K562 (cell line): ENCODE data around the gene LYPD3. TPM values are rescaled to one million over a fixed set of nuclear protein-coding genes. Genes with fewer than 3 reads are reported as not detected.

ENCODE experiments used
- BCL6 ChIP-seq: fragments of 250-450 bp; sonication (Bioruptor Pico); IDR thresholded peaks from 2 replicates; pipeline ENCODE4 v1.4.0; 2020
- HDAC3 ChIP-seq: fragments of 450-650 bp; IDR thresholded peaks from 2 replicates; pipeline ENCODE4 v1.6.1; 2018; ENCODE audit warnings: borderline replicate concordance, mild to moderate bottlenecking, moderate library complexity; ENCODE audit not compliant: partially characterized antibody
- HDAC8 ChIP-seq: fragments of 450-650 bp; IDR thresholded peaks from 2 replicates; pipeline ENCODE4 v1.6.1; 2016; ENCODE audit warnings: mild to moderate bottlenecking, missing genetic modification characterization, moderate library complexity, missing compliant biosample characterization
- KLF6 ChIP-seq: fragments of 250-450 bp; sonication (Bioruptor Pico); IDR thresholded peaks from 2 replicates; pipeline ENCODE4 v1.4.0; 2020; ENCODE audit warnings: mild to moderate bottlenecking, moderate library complexity, borderline replicate concordance
- NFRKB ChIP-seq: fragments of 450-650 bp; IDR thresholded peaks from 2 replicates; pipeline ENCODE4 v1.6.1; 2016; ENCODE audit warnings: low read depth
- NFXL1 ChIP-seq: fragments of 450-650 bp; formaldehyde crosslinking; IDR thresholded peaks from 2 replicates; pipeline ENCODE4 v1.4.0; 2021; ENCODE audit warnings: mild to moderate bottlenecking
- SMAD3 ChIP-seq: fragments of 450-650 bp; formaldehyde crosslinking; conservative IDR thresholded peaks from 2 replicates; pipeline ENCODE4 v1.4.0; 2020; ENCODE audit warnings: mild to moderate bottlenecking
- SMAD4 ChIP-seq: fragments of 250-450 bp; sonication (Bioruptor Pico); conservative IDR thresholded peaks from 2 replicates; pipeline ENCODE4 v1.8.0; 2021; ENCODE audit warnings: inconsistent platforms, mild to moderate bottlenecking, moderate library complexity
- SREBF2 ChIP-seq: sonication (generic); formaldehyde crosslinking; IDR thresholded peaks from 2 replicates; pipeline ENCODE4 v1.4.0; 2020; ENCODE audit warnings: mild to moderate bottlenecking, missing genetic modification reagents
- ZNF263 ChIP-seq: sonication (generic); formaldehyde crosslinking; IDR thresholded peaks from 2 replicates; pipeline ENCODE4 v1.8.0; 2022; ENCODE audit warnings: mild to moderate bottlenecking, missing genetic modification reagents, borderline replicate concordance
- ZNF583 ChIP-seq: fragments of 250-450 bp; sonication (Bioruptor Pico); IDR thresholded peaks from 2 replicates; pipeline ENCODE4 v1.4.0; 2020
- polyA plus RNA-seq, 8 experiments: library from polyadenylated mRNA; depleted of rRNA in 4 of 8; stranded (reverse) in 5 of 8; unstranded in 3 of 8; fragments of >200 nt; fragmentation: Nextera tagmentation in 2 of 8; fragmentation: Illumina TruSeq in 1 of 8; extraction: Ambion mirVana in 2 of 8; extraction: Trizol in 1 of 8; gene quantifications; 2 replicates each; pipeline versions ENCODE4 v1.2.1 to v1.2.3, GENCODE V29; 2011 to 2014; ENCODE audit warnings: inconsistent platforms in 1 of 8, missing spikeins in 1 of 8
- total RNA-seq, 7 experiments: library from RNA; depleted of rRNA in 6 of 7; stranded (reverse); fragments of >200 nt in 6 of 7; fragmentation: Illumina TruSeq in 2 of 7; extraction: Trizol in 2 of 7; gene quantifications; 2 replicates each; pipeline versions ENCODE4 v1.2.1 to v1.2.3, GENCODE V29; 2011 to 2021; ENCODE audit warnings: low replicate concordance in 1 of 7
- TF ChIP-seq, protein P1 (sequence below): fragments of 200-800 bp; sonication (Bioruptor generic); IDR thresholded peaks from 2 replicates; pipeline ENCODE4 v1.6.1; 2017; ENCODE audit warnings: missing genetic modification characterization, missing compliant biosample characterization
- TF ChIP-seq, protein P2 (sequence below): fragments of 450-650 bp; IDR thresholded peaks from 2 replicates; pipeline ENCODE4 v1.6.1; 2017; ENCODE audit warnings: antibody characterized with exemption, mild to moderate bottlenecking
- TF ChIP-seq, protein P3 (sequence below): fragments of 450-650 bp; conservative IDR thresholded peaks from 2 replicates; pipeline ENCODE4 v1.6.1; 2016; ENCODE audit warnings: missing genetic modification characterization, low read depth, mild to moderate bottlenecking, missing compliant biosample characterization, moderate library complexity
- TF ChIP-seq, protein P4 (sequence below): fragments of 450-650 bp; formaldehyde crosslinking; IDR thresholded peaks from 2 replicates; pipeline ENCODE4 v1.4.0; 2022; ENCODE audit warnings: missing genetic modification characterization
- TF ChIP-seq, protein P5 (sequence below): IDR thresholded peaks from 2 replicates; pipeline ENCODE4 v1.6.1; 2016; ENCODE audit warnings: missing genetic modification characterization, missing compliant biosample characterization
- TF ChIP-seq, protein P6 (sequence below): fragments of 250-450 bp; sonication (Bioruptor Pico); IDR thresholded peaks from 2 replicates; pipeline ENCODE4 v1.4.0; 2020; ENCODE audit warnings: mild to moderate bottlenecking

The LYPD3 gene
- total and polyA plus RNA-seq, 9 of the 15 experiments (the other 6 are each of a cell fraction or from before 2014, with no cell fraction given), result 0.04 to 0.33 (median 0.20) TPM; not detected in 1

DNA sequence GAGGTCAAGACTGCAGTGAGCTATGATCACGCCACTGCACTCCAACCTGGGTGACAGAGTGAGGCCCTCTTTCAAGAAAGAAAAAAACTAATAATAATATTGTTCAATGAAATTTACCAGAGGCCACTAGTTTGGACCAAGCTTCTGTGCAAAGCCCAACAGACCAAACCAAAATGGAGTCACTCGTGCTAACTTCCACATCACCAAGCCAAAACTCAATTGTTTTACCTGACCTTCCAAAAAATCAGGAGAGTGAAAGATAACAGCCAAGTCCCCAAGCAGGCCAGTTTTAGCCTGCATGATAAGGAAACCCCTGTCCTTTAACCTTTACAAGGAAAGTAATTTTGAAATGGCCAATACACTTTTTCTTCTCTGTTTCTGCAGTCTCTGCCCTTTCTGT, 20.0 kb downstream of the LYPD3 start (continued):
- TF ChIP-seq, protein P1, sequence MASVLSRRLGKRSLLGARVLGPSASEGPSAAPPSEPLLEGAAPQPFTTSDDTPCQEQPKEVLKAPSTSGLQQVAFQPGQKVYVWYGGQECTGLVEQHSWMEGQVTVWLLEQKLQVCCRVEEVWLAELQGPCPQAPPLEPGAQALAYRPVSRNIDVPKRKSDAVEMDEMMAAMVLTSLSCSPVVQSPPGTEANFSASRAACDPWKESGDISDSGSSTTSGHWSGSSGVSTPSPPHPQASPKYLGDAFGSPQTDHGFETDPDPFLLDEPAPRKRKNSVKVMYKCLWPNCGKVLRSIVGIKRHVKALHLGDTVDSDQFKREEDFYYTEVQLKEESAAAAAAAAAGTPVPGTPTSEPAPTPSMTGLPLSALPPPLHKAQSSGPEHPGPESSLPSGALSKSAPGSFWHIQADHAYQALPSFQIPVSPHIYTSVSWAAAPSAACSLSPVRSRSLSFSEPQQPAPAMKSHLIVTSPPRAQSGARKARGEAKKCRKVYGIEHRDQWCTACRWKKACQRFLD (CRISPR knock-in tag), result peak; percentile 58; the same call in 1 of the 2 replicates
- TF ChIP-seq BCL6 (CRISPR knock-in tag) (peak; percentile 73; the same call in 1 of the 2 replicates), KLF6 (peak; percentile 64; the same call in 1 of the 2 replicates), SMAD4 (CRISPR knock-in tag) (peak; percentile 89), HDAC3 (no peak), HDAC8 (peak; percentile 68; the same call in 1 of the 2 replicates), SMAD3 (CRISPR knock-in tag) (peak; percentile 79; the same call in 1 of the 2 replicates), NFXL1 (CRISPR knock-in tag) (no peak), SREBF2 (CRISPR knock-in tag) (no peak), NFRKB (no peak), ZNF263 (CRISPR knock-in tag) (no peak), ZNF583 (CRISPR knock-in tag) (peak; percentile 73; the same call in 1 of the 2 replicates)
- TF ChIP-seq, protein P2, sequence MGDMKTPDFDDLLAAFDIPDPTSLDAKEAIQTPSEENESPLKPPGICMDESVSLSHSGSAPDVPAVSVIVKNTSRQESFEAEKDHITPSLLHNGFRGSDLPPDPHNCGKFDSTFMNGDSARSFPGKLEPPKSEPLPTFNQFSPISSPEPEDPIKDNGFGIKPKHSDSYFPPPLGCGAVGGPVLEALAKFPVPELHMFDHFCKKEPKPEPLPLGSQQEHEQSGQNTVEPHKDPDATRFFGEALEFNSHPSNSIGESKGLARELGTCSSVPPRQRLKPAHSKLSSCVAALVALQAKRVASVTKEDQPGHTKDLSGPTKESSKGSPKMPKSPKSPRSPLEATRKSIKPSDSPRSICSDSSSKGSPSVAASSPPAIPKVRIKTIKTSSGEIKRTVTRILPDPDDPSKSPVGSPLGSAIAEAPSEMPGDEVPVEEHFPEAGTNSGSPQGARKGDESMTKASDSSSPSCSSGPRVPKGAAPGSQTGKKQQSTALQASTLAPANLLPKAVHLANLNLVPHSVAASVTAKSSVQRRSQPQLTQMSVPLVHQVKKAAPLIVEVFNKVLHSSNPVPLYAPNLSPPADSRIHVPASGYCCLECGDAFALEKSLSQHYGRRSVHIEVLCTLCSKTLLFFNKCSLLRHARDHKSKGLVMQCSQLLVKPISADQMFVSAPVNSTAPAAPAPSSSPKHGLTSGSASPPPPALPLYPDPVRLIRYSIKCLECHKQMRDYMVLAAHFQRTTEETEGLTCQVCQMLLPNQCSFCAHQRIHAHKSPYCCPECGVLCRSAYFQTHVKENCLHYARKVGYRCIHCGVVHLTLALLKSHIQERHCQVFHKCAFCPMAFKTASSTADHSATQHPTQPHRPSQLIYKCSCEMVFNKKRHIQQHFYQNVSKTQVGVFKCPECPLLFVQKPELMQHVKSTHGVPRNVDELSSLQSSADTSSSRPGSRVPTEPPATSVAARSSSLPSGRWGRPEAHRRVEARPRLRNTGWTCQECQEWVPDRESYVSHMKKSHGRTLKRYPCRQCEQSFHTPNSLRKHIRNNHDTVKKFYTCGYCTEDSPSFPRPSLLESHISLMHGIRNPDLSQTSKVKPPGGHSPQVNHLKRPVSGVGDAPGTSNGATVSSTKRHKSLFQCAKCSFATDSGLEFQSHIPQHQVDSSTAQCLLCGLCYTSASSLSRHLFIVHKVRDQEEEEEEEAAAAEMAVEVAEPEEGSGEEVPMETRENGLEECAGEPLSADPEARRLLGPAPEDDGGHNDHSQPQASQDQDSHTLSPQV, result peak; percentile 97
- TF ChIP-seq, protein P3, sequence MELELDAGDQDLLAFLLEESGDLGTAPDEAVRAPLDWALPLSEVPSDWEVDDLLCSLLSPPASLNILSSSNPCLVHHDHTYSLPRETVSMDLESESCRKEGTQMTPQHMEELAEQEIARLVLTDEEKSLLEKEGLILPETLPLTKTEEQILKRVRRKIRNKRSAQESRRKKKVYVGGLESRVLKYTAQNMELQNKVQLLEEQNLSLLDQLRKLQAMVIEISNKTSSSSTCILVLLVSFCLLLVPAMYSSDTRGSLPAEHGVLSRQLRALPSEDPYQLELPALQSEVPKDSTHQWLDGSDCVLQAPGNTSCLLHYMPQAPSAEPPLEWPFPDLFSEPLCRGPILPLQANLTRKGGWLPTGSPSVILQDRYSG, result peak; percentile 95
- TF ChIP-seq, protein P4, sequence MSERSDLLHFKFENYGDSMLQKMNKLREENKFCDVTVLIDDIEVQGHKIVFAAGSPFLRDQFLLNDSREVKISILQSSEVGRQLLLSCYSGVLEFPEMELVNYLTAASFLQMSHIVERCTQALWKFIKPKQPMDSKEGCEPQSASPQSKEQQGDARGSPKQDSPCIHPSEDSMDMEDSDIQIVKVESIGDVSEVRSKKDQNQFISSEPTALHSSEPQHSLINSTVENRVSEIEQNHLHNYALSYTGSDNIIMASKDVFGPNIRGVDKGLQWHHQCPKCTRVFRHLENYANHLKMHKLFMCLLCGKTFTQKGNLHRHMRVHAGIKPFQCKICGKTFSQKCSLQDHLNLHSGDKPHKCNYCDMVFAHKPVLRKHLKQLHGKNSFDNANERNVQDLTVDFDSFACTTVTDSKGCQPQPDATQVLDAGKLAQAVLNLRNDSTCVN, result 0 out of 2 replicates have a peak, but pooled peaks have one; percentile 29
- TF ChIP-seq, protein P5, sequence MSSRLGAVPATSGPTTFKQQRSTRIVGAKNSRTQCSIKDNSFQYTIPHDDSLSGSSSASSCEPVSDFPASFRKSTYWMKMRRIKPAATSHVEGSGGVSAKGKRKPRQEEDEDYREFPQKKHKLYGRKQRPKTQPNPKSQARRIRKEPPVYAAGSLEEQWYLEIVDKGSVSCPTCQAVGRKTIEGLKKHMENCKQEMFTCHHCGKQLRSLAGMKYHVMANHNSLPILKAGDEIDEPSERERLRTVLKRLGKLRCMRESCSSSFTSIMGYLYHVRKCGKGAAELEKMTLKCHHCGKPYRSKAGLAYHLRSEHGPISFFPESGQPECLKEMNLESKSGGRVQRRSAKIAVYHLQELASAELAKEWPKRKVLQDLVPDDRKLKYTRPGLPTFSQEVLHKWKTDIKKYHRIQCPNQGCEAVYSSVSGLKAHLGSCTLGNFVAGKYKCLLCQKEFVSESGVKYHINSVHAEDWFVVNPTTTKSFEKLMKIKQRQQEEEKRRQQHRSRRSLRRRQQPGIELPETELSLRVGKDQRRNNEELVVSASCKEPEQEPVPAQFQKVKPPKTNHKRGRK (tag), result no peak
- TF ChIP-seq, protein P6, sequence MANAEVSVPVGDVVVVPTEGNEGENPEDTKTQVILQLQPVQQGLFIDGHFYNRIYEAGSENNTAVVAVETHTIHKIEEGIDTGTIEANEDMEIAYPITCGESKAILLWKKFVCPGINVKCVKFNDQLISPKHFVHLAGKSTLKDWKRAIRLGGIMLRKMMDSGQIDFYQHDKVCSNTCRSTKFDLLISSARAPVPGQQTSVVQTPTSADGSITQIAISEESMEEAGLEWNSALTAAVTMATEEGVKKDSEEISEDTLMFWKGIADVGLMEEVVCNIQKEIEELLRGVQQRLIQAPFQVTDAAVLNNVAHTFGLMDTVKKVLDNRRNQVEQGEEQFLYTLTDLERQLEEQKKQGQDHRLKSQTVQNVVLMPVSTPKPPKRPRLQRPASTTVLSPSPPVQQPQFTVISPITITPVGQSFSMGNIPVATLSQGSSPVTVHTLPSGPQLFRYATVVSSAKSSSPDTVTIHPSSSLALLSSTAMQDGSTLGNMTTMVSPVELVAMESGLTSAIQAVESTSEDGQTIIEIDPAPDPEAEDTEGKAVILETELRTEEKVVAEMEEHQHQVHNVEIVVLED (CRISPR knock-in tag), result 0 out of 2 replicates have a peak, but pooled peaks have one; percentile 15
